GM21786 (cell line): Measurements from ENCODE around the gene ARF4.
"Not testable (repeated sequence)": the region's sequence is repeated elsewhere in the genome, so short reads cannot be mapped to it uniquely, and the experiment has no call there.

Experiments used
- ATAC-seq: cut with Tn5 transposase; IDR thresholded peaks from one replicate; pipeline ENCODE4 v1.9.1; 2021; ENCODE audit not compliant: unreplicated experiment

Gene ARF4

DNA sequence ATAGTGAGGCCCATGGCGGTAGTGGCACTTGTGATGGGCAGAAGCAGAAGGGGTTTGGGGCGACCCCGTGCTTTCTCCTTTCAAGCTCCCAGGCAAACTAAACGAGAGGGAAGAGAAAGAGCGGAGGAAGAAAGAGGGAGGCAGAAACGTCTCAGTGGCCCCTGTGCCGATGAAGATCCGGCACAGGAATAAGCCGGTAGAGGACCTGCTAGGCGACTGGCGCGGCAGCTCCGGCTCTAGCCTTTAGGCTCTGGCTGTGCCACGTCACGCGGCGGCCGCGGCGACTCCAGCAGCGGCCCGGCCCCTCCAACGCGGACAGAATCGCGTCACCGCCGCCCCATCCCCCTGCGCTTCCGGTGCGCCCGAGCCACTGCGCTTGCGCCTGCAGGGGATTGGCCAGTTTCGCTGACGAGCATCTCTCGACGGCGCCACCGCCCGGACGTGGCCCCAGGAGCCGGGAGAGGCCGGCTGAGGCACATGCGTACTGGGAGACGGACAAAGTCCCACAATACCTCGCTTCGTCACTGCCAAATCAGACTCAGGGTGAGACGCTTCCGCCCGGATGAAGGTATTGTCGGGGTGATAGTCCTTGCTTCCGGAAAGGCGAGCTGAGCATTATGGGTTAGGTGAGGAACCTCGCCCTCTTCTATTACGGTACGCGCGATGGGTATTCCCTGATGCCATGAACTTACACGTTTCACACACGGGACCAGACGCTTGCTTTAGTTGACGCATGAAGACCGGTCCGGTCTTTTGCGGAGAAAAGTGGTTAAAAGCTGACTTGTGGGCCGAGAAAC lies at the start of gene ARF4:
TSS of gene ARF4 (minus strand) at position 218 of the 797 bp plus-strand sequence. CDS start at position 14, 204 bp downstream.
- peak; percentile 89 for ATAC-seq

GRCh38 chr3:57646723-57647122 lies 49.6 kb upstream of the ARF4 start:
- no peak for ATAC-seq

- ATAC-seq: no peak
These were observed 47.6 kb upstream of the ARF4 start for GRCh38 chr3:57644740-57645139.

DNA sequence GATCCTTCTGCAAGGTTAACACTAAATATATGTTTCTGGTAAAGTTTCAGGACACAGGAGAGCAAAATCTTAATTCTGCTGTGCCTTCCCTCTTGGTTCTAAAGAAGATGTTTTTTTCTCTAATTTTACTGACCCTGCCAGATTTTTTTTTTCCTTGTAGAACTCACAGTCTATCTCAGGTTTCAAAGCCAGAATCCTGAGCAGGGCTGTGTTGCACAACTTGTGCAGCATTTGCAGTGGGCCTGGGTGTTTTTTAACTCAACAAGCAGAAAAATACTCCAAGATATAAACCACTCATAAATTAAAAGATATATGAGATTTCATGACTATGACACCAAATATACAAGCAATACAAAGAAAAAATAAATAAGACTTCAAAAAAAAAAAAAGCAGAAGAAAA lies 40.2 kb upstream of the ARF4 start:
- no peak for ATAC-seq

DNA sequence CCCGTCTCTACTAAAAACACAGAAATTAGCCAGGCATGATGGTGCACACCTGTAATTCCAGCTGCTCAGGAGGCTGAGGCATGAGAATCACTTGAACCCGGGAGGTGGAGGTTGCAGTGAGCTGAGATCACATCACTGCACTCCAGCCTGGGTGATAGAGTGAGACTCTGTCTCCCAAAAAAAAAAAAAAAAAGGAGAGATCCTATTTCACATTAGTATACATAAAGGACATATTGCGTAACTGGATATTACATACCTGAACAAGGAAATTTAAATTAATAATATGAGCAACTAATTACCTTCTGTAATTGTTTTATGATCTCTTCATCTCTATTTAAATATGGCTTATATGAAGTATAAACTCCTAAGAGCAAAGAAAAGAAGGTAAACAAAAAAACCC lies 37.1 kb upstream of the ARF4 start:
- ATAC-seq: not testable (repeated sequence)

DNA sequence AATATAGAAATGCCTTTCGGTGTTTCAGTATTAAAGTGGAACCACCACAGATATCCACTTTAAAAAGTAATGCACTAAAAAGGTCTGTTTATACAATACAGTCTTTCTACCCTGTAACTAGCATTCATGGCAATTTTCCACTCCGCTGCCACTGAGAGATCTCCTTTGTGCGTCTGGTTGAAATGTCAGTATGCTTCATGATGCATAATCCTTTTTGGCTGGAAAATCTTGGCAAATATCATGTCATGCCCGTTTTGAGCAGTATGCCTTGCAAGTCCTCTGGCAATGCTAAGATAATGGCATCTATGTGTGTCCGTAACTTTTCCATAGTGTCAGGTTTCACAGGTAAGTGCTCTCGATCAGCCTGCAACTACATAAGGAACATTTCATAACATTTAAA lies 30.8 kb upstream of the ARF4 start:
- ATAC-seq: no peak

- ATAC-seq: no peak
These were observed 27.7 kb upstream of the ARF4 start for GRCh38 chr3:57624801-57625200.

GRCh38 chr3:57622362-57622761 lies 25.2 kb upstream of the ARF4 start:
- ATAC-seq: no peak

DNA sequence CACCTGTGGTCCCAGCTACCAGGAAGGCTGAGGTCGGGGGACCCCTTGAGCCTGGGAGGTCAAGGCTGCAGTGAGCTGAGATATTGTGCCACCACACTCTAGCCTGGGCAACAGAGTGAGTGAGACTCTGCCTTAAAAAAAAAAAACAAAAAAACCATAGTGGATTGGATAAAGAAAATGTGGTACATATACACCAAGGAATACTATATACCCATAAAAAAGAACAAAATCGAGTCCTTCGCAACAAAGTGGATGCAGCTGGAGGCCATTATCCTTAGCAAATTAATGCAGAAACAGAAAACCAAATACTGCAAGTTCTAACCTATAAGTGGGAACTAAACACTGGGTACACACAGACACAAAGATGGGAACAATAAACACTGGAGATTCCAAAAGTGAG lies 20.6 kb upstream of the ARF4 start:
- no peak for ATAC-seq

DNA sequence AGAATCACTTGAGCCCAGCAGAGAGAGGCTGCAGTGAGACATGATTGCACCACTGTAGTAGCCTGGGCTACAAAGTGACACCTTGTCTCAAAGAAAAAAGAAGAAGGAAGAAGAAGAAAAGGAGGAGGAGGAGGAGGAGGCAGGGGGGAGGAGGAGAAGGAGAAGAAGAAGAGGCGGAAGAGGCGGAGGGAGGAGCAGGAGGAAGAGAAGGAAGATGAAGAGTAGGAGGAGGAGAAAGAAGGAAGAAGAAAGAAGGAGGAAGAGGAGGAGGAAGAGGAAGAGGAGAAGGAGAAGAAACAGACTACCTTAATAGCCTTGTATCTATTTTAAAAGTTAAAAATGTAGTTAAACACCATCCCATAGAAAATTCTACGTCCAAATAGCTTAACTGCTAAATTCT lies 19.1 kb upstream of the ARF4 start:
- no peak for ATAC-seq

DNA sequence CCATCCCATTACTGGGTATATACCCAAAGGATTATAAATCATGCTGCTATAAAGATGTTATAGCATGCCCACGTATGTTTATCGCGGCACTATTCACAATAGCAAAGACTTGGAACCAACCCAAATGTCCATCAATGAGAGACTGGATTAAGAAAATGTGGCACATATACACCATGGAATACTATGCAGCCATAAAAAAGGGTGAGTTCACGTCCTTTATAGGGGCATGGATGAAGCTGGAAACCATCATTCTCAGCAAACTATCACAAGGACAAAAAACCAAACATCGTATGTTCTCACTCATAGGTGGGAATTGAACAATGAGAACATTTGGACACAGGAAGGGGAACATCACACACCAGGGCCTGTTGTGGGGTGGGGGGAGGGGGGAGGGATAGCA lies 14.7 kb upstream of the ARF4 start:
- ATAC-seq: not testable (repeated sequence)

DNA sequence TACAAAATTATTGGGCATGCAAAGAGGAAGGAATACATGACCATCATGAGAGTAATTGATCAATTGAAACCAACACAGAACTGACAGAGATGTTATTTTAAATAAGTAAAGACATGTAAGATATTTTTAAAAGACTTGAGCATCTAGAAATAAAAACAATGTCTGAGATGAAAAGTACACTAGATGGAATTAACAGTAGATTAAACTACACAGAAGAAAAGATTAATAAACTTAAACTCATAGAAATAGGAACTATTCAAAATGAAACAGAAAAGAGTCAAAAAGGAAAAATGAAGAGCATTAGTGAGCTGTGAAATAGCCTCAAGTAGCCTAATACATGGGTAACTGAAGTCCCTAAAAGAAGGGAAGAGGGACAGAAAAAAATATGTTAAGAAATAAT lies 8.5 kb upstream of the ARF4 start:
- no peak for ATAC-seq

DNA sequence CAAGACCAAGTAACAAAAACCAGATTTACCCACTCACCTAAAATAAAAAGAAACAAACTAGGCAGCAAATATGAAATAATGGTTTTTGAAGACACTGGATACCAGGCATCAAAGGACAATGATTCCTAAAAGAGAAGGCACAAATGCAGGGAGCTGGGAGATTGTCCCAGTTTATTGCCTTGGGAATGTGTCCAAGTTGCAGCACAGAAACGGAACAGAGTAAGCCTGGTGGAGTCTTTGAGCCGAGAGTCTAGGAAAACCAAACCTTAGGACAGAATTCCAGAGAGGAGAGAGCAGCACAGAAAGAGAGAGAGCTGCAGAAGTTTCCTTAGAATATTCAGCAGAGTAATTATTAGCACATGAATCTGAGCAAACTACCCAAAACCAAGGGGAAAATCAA lies 7.8 kb upstream of the ARF4 start:
- no peak for ATAC-seq

GRCh38 chr3:57600195-57600594 lies 3.1 kb upstream of the ARF4 start:
- no peak for ATAC-seq

DNA sequence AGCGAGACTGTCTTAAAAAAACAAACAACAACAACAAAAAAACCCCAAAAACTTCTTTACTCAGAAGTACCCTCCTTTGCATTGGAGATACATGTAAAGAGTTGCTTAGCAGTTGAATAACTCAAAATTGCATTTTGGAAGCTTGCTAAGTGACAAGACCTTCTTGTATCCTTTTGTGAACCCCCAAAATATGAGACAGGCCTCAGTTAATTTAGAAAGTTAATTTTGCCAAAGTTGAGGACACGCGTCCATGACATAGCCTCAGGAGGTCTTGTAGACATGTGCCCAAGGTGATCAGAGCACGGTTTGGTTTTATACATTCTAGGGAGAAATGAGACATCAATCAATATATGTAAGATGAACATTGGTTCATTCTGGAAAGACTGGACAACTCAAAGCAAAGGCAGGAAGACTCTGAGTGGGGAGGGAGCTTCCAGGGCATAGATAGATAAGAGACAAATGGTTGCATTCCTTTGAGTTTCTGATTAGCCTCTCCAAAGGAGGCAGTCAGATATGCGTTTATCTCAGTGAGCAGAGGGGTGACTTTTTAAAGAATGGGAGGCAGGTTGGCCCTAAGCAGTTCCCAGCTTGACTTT lies 1.7 kb upstream of the ARF4 start:
- no peak for ATAC-seq

DNA sequence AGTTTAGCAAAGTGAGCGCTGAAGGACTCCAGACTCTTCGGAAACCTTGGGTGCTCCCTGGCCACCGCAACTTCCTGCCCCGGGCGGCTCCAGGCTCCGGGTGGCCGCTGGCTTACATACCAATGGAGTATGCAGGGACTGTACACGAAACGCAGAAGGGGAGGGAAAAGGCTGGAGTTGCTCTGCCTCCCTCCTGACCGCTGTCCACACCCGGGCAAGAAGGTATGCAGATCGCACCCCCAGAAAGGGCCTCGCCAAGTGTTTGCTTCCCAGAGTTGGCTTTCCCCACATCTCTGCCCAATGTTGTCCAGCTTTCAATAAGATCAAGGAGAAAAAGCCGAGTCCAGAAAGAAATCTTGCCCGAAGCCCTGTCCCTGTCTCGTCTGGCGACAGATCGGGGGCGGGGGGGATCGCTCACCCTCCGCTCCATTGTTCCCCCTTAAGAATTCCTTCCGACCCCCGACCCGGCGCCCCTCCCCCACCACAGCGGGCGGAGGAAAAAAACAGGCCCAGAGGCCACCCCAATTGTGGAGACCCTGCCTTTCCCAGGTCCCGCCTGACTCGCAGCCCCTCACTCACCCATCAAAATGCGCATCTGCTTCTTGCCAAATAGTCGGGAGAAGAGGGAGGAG lies 533 bp downstream of the ARF4 start:
- ATAC-seq: no peak

DNA sequence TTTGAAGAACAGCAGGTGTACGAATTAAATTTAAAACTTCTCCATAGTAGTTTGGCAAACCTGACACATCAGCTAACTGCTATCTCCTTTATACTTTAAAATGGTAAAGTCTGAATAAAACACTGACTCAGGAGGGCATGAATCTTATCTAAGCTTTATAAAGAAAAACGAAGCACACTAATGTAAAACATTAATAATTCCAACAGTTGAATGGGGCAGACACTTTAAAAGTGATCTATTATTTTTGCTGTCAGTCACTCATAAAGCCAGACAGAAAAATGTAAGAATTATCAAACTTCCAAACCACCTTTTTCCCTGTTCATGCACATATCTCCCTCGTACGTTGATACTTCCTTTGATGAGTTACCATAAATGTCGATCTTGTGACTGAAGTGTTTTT lies 2.6 kb downstream of the ARF4 start:
- ATAC-seq: no peak

GRCh38 chr3:57594144-57594543 lies 3.0 kb downstream of the ARF4 start:
- ATAC-seq: no peak

DNA sequence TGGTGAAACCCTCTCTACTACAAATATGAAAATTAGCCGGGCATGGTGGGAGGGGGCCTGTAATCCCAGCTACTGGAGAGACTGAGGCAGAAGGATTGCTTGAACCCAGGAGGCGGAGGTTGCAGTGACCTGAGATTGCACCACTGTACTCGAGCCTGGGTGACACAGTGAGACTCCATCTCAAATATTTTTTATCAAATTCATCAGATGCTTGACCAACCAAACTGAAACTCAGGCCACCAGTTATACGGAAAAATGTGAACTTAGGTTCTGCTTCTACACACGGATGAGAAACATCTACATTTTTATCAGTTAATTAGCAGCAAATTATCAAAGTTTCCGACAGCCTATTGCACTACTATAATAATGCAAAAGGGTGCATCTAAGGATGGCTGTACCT lies 4.8 kb downstream of the ARF4 start:
- ATAC-seq: no peak

DNA sequence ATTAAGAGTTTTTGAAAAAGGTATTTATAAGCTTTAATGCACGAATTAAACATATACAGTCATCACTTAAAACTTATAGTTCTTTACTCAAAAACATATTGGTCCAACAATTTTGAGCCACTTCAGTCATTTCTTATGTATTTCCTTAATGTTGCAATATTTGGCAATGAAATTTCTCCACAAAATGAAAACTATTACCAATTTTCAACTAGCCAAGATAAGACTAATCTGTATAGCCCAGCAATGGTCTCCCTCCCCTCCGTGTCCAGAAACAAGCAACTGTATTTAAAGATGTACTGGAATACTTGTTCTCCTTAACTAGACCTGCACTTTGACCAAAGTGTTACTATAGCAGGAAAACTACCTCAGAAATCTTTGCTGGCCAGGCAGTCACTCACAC lies 9.2 kb downstream of the ARF4 start:
- no peak for ATAC-seq

- ATAC-seq: no peak
These were observed 10.4 kb downstream of the ARF4 start for GRCh38 chr3:57586778-57587177.

- ATAC-seq: no peak
These were observed 13.6 kb downstream of the ARF4 start for GRCh38 chr3:57583544-57583943.
